ENCODE results near the gene C1orf210.

C1orf210 gene

GRCh38 chr1:43233631-43234030 lies 51.8 kb downstream of the C1orf210 start:
- Histone ChIP-seq H2AFZ (ENCODE audit: low read length) (no peak overlapping the region), H3K4me1 (ENCODE audit: insufficient read depth, low read length, severe bottlenecking) (no peaks in the 10 kb centered on the region), H3K9me3 (ENCODE audit: low read length) (no peaks in the 10 kb centered on the region), H3K79me2 (ENCODE audit: insufficient read depth, low read length) (no peaks in the 10 kb centered on the region), H3F3A (ENCODE audit: insufficient read depth, low read length) (no peaks in the 10 kb centered on the region), H3K36me3 (ENCODE audit: insufficient read depth, low read length) (no peaks in the 10 kb centered on the region), H3K9ac (ENCODE audit: low read length) (no peak overlapping the region), H4K20me1 (ENCODE audit: insufficient read depth, low read length) (no peaks in the 10 kb centered on the region), H3K27ac (ENCODE audit: low read depth, low read length, poor library complexity, severe bottlenecking) (no peak overlapping the region), H3K4me2 (ENCODE audit: low read length) (no peak overlapping the region), H3K4me3 (ENCODE audit: low read depth, low read length, poor library complexity, severe bottlenecking) (no peak overlapping the region), H3K27me3 (ENCODE audit: insufficient read depth, low read length) (no peaks in the 10 kb centered on the region), H3K9me2 (ENCODE audit: low read depth, low read length) (no peaks in the 10 kb centered on the region)
- no peak for TF ChIP-seq CTCF (IDR thresholded peaks at IDR 0.05; ENCODE audit: low read length)
- TF ChIP-seq EZH2 (IDR thresholded peaks at IDR 0.05; ENCODE audit: borderline replicate concordance, low read length) = no peak

GRCh38 chr1:43232482-43232881 lies 52.9 kb downstream of the C1orf210 start:
- Histone ChIP-seq H3K4me3 (ENCODE audit: low read depth, low read length, poor library complexity, severe bottlenecking) (no peak overlapping the region), H3K27ac (ENCODE audit: low read depth, low read length, poor library complexity, severe bottlenecking) (no peak overlapping the region), H3K9me3 (ENCODE audit: low read length) (no peaks in the 10 kb centered on the region), H3K9ac (ENCODE audit: low read length) (no peak overlapping the region), H3K36me3 (ENCODE audit: insufficient read depth, low read length) (no peaks in the 10 kb centered on the region), H3K79me2 (ENCODE audit: insufficient read depth, low read length) (no peaks in the 10 kb centered on the region), H3K4me2 (ENCODE audit: low read length) (no peak overlapping the region), H3K9me2 (ENCODE audit: low read depth, low read length) (no peaks in the 10 kb centered on the region), H3K4me1 (ENCODE audit: insufficient read depth, low read length, severe bottlenecking) (no peaks in the 10 kb centered on the region), H3K27me3 (ENCODE audit: insufficient read depth, low read length) (no peaks in the 10 kb centered on the region), H4K20me1 (ENCODE audit: insufficient read depth, low read length) (no peaks in the 10 kb centered on the region), H2AFZ (ENCODE audit: low read length) (no peak overlapping the region), H3F3A (ENCODE audit: insufficient read depth, low read length) (no peaks in the 10 kb centered on the region)
- no peak for TF ChIP-seq CTCF (IDR thresholded peaks at IDR 0.05; ENCODE audit: low read length)
- TF ChIP-seq EZH2 (IDR thresholded peaks at IDR 0.05; ENCODE audit: borderline replicate concordance, low read length) = no peak

- no peak overlapping the region for H2AFZ ChIP-seq (ENCODE audit: low read length)
- H4K20me1 ChIP-seq (ENCODE audit: insufficient read depth, low read length) = no peaks in the 10 kb centered on the region
- H3K4me2 ChIP-seq (ENCODE audit: low read length) = no peak overlapping the region
- no peaks in the 10 kb centered on the region for H3K4me1 ChIP-seq (ENCODE audit: insufficient read depth, low read length, severe bottlenecking)
- H3K9me3 ChIP-seq (ENCODE audit: low read length) = no peaks in the 10 kb centered on the region
- H3K4me3 ChIP-seq (ENCODE audit: low read depth, low read length, poor library complexity, severe bottlenecking) = no peak overlapping the region
- H3K27me3 ChIP-seq (ENCODE audit: insufficient read depth, low read length) = no peaks in the 10 kb centered on the region
- no peak overlapping the region for H3K9ac ChIP-seq (ENCODE audit: low read length)
- H3K36me3 ChIP-seq (ENCODE audit: insufficient read depth, low read length) = no peaks in the 10 kb centered on the region
- no peak overlapping the region for H3K27ac ChIP-seq (ENCODE audit: low read depth, low read length, poor library complexity, severe bottlenecking)
- no peaks in the 10 kb centered on the region for H3K9me2 ChIP-seq (ENCODE audit: low read depth, low read length)
- H3F3A ChIP-seq (ENCODE audit: insufficient read depth, low read length) = no peaks in the 10 kb centered on the region
- H3K79me2 ChIP-seq (ENCODE audit: insufficient read depth, low read length) = no peaks in the 10 kb centered on the region
- TF ChIP-seq CTCF (IDR thresholded peaks at IDR 0.05; ENCODE audit: low read length) (no peak), EZH2 (IDR thresholded peaks at IDR 0.05; ENCODE audit: borderline replicate concordance, low read length) (no peak)
These were observed 53.3 kb downstream of the C1orf210 start for GRCh38 chr1:43232074-43232473.
